HG03135 (cell line): ENCODE results near the gene ENPP3.

ENCODE experiments used
- ATAC-seq: cut with Tn5 transposase; IDR thresholded peaks from one replicate; pipeline ENCODE4 v1.9.1; 2021; ENCODE audit warnings: mild to moderate bottlenecking, moderate library complexity; ENCODE audit not compliant: unreplicated experiment

Gene ENPP3

GRCh38 chr6:131792091-131792496, 155.0 kb downstream of the ENPP3 start:
- no peak for ATAC-seq

GRCh38 chr6:131795366-131795765, 158.3 kb downstream of the ENPP3 start:
- no peak for ATAC-seq
